NT2/D1 (cell line): Measurements from ENCODE around the gene FLNC.

Experiments used
- YY1 ChIP-seq: IDR thresholded peaks from 2 replicates; pipeline ENCODE4 v1.6.1; 2011; ENCODE audit not compliant: insufficient read length, insufficient read depth
- ZNF274 ChIP-seq: IDR thresholded peaks from 2 replicates; pipeline ENCODE4 v1.6.1; 2011; ENCODE audit warnings: mild to moderate bottlenecking, low read depth, low read length

DNA sequence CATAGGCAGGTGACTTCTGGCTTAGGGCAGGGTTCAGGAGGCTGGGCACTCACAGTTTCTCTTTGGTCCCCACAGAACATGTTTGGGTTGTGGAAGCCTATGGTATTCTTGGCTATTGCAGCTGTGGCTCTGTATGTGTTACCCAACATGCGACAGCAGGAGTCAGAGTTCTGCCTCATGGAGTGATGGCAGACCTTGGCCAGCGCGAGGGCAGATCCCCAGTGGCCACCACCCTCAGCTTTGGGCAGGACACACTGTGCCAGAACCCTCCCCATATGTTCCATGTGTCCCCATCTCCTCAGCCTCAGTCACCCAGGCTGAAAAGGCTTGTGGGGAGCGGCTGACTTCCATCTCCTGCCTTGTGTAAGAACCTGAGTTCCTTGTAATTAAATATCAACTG lies 8.5 kb upstream of the FLNC start:
- TF ChIP-seq YY1 (no peak), ZNF274 (no peak)
